ENCODE measurements around the gene GRB2. TPM values are rescaled to one million over a fixed set of nuclear protein-coding genes. Genes with fewer than 3 reads are reported as not detected.
A peak's percentile ranks its signal among the peaks of the same experiment; 100 is the strongest.
"Not testable (repeated sequence)": the region's sequence is repeated elsewhere in the genome, so short reads cannot be mapped to it uniquely, and the experiment has no call there.

Gene GRB2
- total and polyA plus RNA-seq, 2 donors (not counting 1 experiment from before 2014, with no cell fraction given) = 114 to 219 TPM

- no peak for DNase-seq
- H3K9ac ChIP-seq (ENCODE audit: low read length) = no peak overlapping the region
- CTCF ChIA-PET = interaction anchor here (0.8 to 1.5 kb wide), 2 partner anchors 16 to 118 kb away, joined by 3 to 4 read pairs; partner anchors contain the start of genes GRB2 and MIF4GD
- Mint-ChIP-seq H3K27ac (peak overlapping the region; percentile 53), H3K27me3 (no peaks in the 10 kb centered on the region), H3K4me1 (peaks cover 31% of the 10 kb centered on the region), H3K9me3 (ENCODE audit: insufficient read depth) (no peaks in the 10 kb centered on the region), H3K4me3 (peak overlapping the region; percentile 63)
- intact Hi-C loops (cut with micrococcal nuclease) = no loop called here
- peaks cover 18 to 38% of the 10 kb centered on the region in 2 donors for H3K4me1 ChIP-seq (ENCODE audit: control insufficient read depth in 2 of 2, insufficient read depth in 2 of 2, low read length in 2 of 2)
- POLR2A ChIA-PET = no interaction called here
- 92% methylated on average over 8 of the region's 9 CpGs for WGBS (ENCODE audit: insufficient coverage)
- H3K4me3 ChIP-seq (ENCODE audit: control extremely low read depth in 1 of 5, extremely low read depth in 1 of 5, insufficient read depth in 1 of 5, low read depth in 2 of 5, low read length in 4 of 5) = no peak overlapping the region
- H3K9me3 ChIP-seq (ENCODE audit: control extremely low read depth in 1 of 3, control insufficient read depth in 2 of 3, insufficient read depth in 1 of 3, low read length in 2 of 3) = no peaks in the 10 kb centered on the region
- no peaks in the 10 kb centered on the region for H3K27me3 ChIP-seq (replicated peaks in 1 of 4; ENCODE audit: control extremely low read depth in 1 of 4, control insufficient read depth in 3 of 4, insufficient read depth in 4 of 4, low read length in 3 of 4)
- no peak for ATAC-seq (ENCODE audit: low read depth)
- H3K79me2 ChIP-seq (ENCODE audit: control insufficient read depth, insufficient read depth, low read length) = peaks cover 41% of the 10 kb centered on the region
- no peaks in the 10 kb centered on the region for H4K20me1 ChIP-seq (ENCODE audit: control insufficient read depth, insufficient read depth, low read length, poor library complexity, severe bottlenecking)
- no peak overlapping the region for H2AFZ ChIP-seq (ENCODE audit: insufficient read depth, low read depth, low read length, poor library complexity, severe bottlenecking)
- TF ChIP-seq CTCF (IDR thresholded peaks at IDR 0.05) (no peak), EZH2 (IDR thresholded peaks at IDR 0.05; ENCODE audit: borderline replicate concordance, insufficient read depth, low read depth, low read length, poor library complexity, severe bottlenecking) (no peak)
- no peak overlapping the region for H3K4me2 ChIP-seq (replicated peaks; ENCODE audit: low read depth, low read length, poor library complexity, severe bottlenecking)
- no peak overlapping the region for H3K27ac ChIP-seq (ENCODE audit: low read length in 2 of 2)
- peaks cover 1 to 27% of the 10 kb centered on the region in 2 experiments for H3K36me3 ChIP-seq (replicated peaks in 1 of 2; ENCODE audit: control extremely low read depth in 1 of 2, control insufficient read depth in 1 of 2, extremely low read depth in 1 of 2, insufficient read depth in 2 of 2, low read length in 1 of 2)
Measured at GRCh38 chr17:75287221-75287620, 118.3 kb downstream of the GRB2 start.

- CTCF ChIA-PET = interaction anchor here (0.9 to 1.8 kb wide), 3 partner anchors 84 to 324 kb away, joined by 3 to 4 read pairs (median 3); no protein-coding TSS in a partner anchor
- ATAC-seq (ENCODE audit: low read depth) (no peak), DNase-seq (no peak)
- H3K27ac Mint-ChIP-seq = no peak overlapping the region
- H3K4me1 ChIP-seq (ENCODE audit: control insufficient read depth in 2 of 2, insufficient read depth in 2 of 2, low read length in 2 of 2) = peaks cover 6 to 17% of the 10 kb centered on the region in 2 donors
- H3K79me2 ChIP-seq (ENCODE audit: control insufficient read depth, insufficient read depth, low read length) = peaks cover 61% of the 10 kb centered on the region
- 89% methylated on average over 6 of the region's 6 CpGs for WGBS (ENCODE audit: insufficient coverage)
- no peak overlapping the region for H3K4me2 ChIP-seq (replicated peaks; ENCODE audit: low read depth, low read length, poor library complexity, severe bottlenecking)
- no peaks in the 10 kb centered on the region for H3K27me3 Mint-ChIP-seq
- no peak overlapping the region for H3K27ac ChIP-seq (ENCODE audit: low read length in 2 of 2)
- H4K20me1 ChIP-seq (ENCODE audit: control insufficient read depth, insufficient read depth, low read length, poor library complexity, severe bottlenecking) = no peaks in the 10 kb centered on the region
- H3K4me1 Mint-ChIP-seq = peaks cover 26% of the 10 kb centered on the region
- H3K4me3 Mint-ChIP-seq = no peak overlapping the region
- H3K9me3 Mint-ChIP-seq (ENCODE audit: insufficient read depth) = no peaks in the 10 kb centered on the region
- H3K9me3 ChIP-seq (ENCODE audit: control extremely low read depth in 1 of 3, control insufficient read depth in 2 of 3, insufficient read depth in 1 of 3, low read length in 2 of 3) = no peaks in the 10 kb centered on the region
- POLR2A ChIA-PET = interaction anchor here (0.7 to 1.3 kb wide), 2 partner anchors 13 to 120 kb away, joined by 4 to 5 read pairs; partner anchors contain the start of gene GRB2
- TF ChIP-seq EZH2 (IDR thresholded peaks at IDR 0.05; ENCODE audit: borderline replicate concordance, insufficient read depth, low read depth, low read length, poor library complexity, severe bottlenecking) (no peak), CTCF (IDR thresholded peaks at IDR 0.05) (no peak)
- no peaks in the 10 kb centered on the region for H3K27me3 ChIP-seq (replicated peaks in 1 of 4; ENCODE audit: control extremely low read depth in 1 of 4, control insufficient read depth in 3 of 4, insufficient read depth in 4 of 4, low read length in 3 of 4)
- intact Hi-C loops (cut with micrococcal nuclease) = no loop called here
- H3K36me3 ChIP-seq (replicated peaks in 1 of 2; ENCODE audit: control extremely low read depth in 1 of 2, control insufficient read depth in 1 of 2, extremely low read depth in 1 of 2, insufficient read depth in 2 of 2, low read length in 1 of 2) = peaks cover 1 to 42% of the 10 kb centered on the region in 2 experiments
- no peak overlapping the region for H2AFZ ChIP-seq (ENCODE audit: insufficient read depth, low read depth, low read length, poor library complexity, severe bottlenecking)
- no peak overlapping the region for H3K4me3 ChIP-seq (ENCODE audit: control extremely low read depth in 1 of 5, extremely low read depth in 1 of 5, insufficient read depth in 1 of 5, low read depth in 2 of 5, low read length in 4 of 5)
- H3K9ac ChIP-seq (ENCODE audit: low read length) = no peak overlapping the region
Measured at GRCh38 chr17:75285123-75285522, 120.4 kb downstream of the GRB2 start.

- H4K20me1 ChIP-seq (ENCODE audit: control insufficient read depth, insufficient read depth, low read length, poor library complexity, severe bottlenecking); H3K4me3 ChIP-seq (ENCODE audit: control extremely low read depth in 1 of 5, extremely low read depth in 1 of 5, insufficient read depth in 1 of 5, low read depth in 2 of 5, low read length in 4 of 5); intact Hi-C loops (cut with micrococcal nuclease); H3K27me3 Mint-ChIP-seq; H3K27ac ChIP-seq (ENCODE audit: low read length in 2 of 2); CTCF ChIA-PET; H3K27ac Mint-ChIP-seq; H3K4me1 Mint-ChIP-seq; ATAC-seq (ENCODE audit: low read depth); H3K4me3 Mint-ChIP-seq; H3K9ac ChIP-seq (ENCODE audit: low read length); H3K9me3 Mint-ChIP-seq (ENCODE audit: insufficient read depth); DNase-seq; H3K9me3 ChIP-seq (ENCODE audit: control extremely low read depth in 1 of 3, control insufficient read depth in 2 of 3, insufficient read depth in 1 of 3, low read length in 2 of 3); H3K27me3 ChIP-seq (replicated peaks in 1 of 4; ENCODE audit: control extremely low read depth in 1 of 4, control insufficient read depth in 3 of 4, insufficient read depth in 4 of 4, low read length in 3 of 4); H2AFZ ChIP-seq (ENCODE audit: insufficient read depth, low read depth, low read length, poor library complexity, severe bottlenecking); H3K4me2 ChIP-seq (replicated peaks; ENCODE audit: low read depth, low read length, poor library complexity, severe bottlenecking); H3K4me1 ChIP-seq (ENCODE audit: control insufficient read depth in 2 of 2, insufficient read depth in 2 of 2, low read length in 2 of 2): not testable (repeated sequence)
- Histone ChIP-seq H3K36me3 (replicated peaks in 1 of 2; ENCODE audit: control extremely low read depth in 1 of 2, control insufficient read depth in 1 of 2, extremely low read depth in 1 of 2, insufficient read depth in 2 of 2, low read length in 1 of 2) (peaks cover 0 to 44% of the 10 kb centered on the region in 2 experiments), H3K79me2 (ENCODE audit: control insufficient read depth, insufficient read depth, low read length) (peaks cover 52% of the 10 kb centered on the region)
- WGBS (ENCODE audit: insufficient coverage) = no CpG with 5 or more reads among the region's 4 CpGs
- POLR2A ChIA-PET = interaction anchor here (0.6 kb wide), 1 partner anchor 1438 kb away, joined by 4 read pairs; no protein-coding TSS in a partner anchor
Measured at GRCh38 chr17:75280189-75280588, 125.3 kb downstream of the GRB2 start.

Measured in B cell (primary cell).